GM12864 (cell line): Measurements from ENCODE around the gene SRGAP3.

Experiments
- DNase-seq: peaks from one replicate; pipeline ENCODE4 v3.0.0-alpha.2; 2011; ENCODE audit warnings: low read depth
- H3K4me3 ChIP-seq: 2 replicates; pipeline ENCODE4 v1.5.1; 2011; ENCODE audit warnings: mild to moderate bottlenecking, low read depth, low read length, control low read depth
- CTCF ChIP-seq: IDR thresholded peaks from 2 replicates; pipeline ENCODE4 v1.5.1; 2011; ENCODE audit warnings: low read depth, mild to moderate bottlenecking, moderate library complexity, low read length, control low read depth, inconsistent platforms; ENCODE audit errors: missing control alignments

The SRGAP3 gene

DNA sequence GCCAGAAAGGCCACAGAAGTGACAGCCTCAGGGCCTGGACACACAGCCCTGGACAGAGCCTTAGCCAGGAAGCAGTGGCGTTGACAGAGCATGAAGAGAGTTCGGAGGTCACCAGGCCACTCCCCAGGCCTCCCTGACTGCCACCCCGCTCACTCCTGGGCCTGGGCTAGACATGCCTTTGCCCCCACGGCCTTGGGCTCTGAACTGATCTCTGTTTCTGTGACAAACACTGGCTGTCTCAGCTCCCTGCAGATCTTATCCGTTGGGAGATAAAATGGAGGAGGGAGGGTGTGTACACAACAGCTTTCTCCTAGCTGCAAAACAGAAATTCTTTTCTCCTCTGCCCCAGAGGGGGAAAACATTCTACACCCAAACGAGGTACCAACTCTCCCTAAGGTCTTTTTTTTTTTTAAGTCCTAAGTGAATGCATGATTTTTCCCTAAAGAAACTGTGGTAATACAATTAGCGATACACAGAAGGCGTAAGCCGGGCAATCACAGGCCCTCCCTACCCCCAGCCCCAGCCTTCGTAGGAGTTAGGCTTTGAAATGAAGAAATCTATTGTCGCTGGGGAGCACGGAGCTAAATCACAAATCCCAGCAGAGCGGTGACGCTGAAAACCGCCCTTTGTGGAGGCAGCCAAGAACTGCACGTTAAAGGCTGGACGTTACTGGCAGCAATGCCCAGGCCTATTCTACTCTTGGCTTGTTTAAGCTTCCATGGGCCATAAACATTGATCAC lies 45.0 kb downstream of the SRGAP3 start:
- DNase-seq = no peak
- no peak overlapping the region for H3K4me3 ChIP-seq
- TF ChIP-seq CTCF = no peak

GRCh38 chr3:9203317-9203716 lies 46.1 kb downstream of the SRGAP3 start:
- H3K4me3 ChIP-seq = no peak overlapping the region
- TF ChIP-seq CTCF = no peak
- DNase-seq = no peak

GRCh38 chr3:9202546-9202945 lies 46.9 kb downstream of the SRGAP3 start:
- no peak for DNase-seq
- TF ChIP-seq CTCF = no peak
- H3K4me3 ChIP-seq = no peak overlapping the region

GRCh38 chr3:9201955-9202354 lies 47.5 kb downstream of the SRGAP3 start:
- TF ChIP-seq CTCF = no peak
- no peak for DNase-seq
- H3K4me3 ChIP-seq = no peak overlapping the region

GRCh38 chr3:9201266-9201665 lies 48.2 kb downstream of the SRGAP3 start:
- no peak overlapping the region for H3K4me3 ChIP-seq
- no peak for DNase-seq
- TF ChIP-seq CTCF = no peak

DNA sequence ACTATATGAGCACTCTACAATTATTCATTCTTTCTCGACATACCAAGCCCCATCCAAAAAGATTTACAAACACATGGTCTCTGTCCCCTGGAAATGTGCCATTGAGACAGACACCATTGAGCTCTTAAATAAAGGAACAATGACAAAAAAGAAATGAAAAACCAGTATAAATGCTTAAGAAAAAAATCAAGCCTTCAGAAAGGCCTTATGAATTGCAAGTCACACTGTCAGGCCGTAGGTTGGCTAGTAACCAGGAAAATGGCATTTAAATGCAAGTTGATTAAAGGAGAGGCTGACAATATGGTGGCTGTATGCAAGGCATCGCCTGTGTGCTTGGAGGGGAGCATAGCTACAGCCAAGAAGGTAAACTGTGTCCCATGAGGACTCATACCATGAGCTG lies 49.7 kb downstream of the SRGAP3 start:
- no peak for TF ChIP-seq CTCF
- DNase-seq = no peak
- H3K4me3 ChIP-seq = no peak overlapping the region

- TF ChIP-seq CTCF = no peak
- H3K4me3 ChIP-seq = no peak overlapping the region
- no peak for DNase-seq
Measured at GRCh38 chr3:9198899-9199335, 50.5 kb downstream of the SRGAP3 start.
